Fibroblast of mammary gland (primary cell): ENCODE data around the gene TCFL5.

Experiments used
- DNase-seq: peaks from one replicate; pipeline ENCODE4 v3.0.0-alpha.2; 2010; ENCODE audit warnings: low read depth
- H3K4me3 ChIP-seq: 2 replicates; pipeline ENCODE4 v1.5.1; 2011; ENCODE audit warnings: low read depth, mild to moderate bottlenecking, low read length, moderate library complexity; ENCODE audit not compliant: control insufficient read depth
- TF ChIP-seq, protein P1 (sequence below): conservative IDR thresholded peaks from 2 replicates; pipeline ENCODE4 v1.5.1; 2011; ENCODE audit warnings: low read depth, low read length, inconsistent platforms; ENCODE audit not compliant: control insufficient read depth, insufficient read depth

TCFL5 gene

GRCh38 chr20:62822239-62822787 lies 39.3 kb downstream of the TCFL5 start:
- no peak overlapping the region for H3K4me3 ChIP-seq
- TF ChIP-seq, protein P1, sequence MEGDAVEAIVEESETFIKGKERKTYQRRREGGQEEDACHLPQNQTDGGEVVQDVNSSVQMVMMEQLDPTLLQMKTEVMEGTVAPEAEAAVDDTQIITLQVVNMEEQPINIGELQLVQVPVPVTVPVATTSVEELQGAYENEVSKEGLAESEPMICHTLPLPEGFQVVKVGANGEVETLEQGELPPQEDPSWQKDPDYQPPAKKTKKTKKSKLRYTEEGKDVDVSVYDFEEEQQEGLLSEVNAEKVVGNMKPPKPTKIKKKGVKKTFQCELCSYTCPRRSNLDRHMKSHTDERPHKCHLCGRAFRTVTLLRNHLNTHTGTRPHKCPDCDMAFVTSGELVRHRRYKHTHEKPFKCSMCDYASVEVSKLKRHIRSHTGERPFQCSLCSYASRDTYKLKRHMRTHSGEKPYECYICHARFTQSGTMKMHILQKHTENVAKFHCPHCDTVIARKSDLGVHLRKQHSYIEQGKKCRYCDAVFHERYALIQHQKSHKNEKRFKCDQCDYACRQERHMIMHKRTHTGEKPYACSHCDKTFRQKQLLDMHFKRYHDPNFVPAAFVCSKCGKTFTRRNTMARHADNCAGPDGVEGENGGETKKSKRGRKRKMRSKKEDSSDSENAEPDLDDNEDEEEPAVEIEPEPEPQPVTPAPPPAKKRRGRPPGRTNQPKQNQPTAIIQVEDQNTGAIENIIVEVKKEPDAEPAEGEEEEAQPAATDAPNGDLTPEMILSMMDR, result no peak
- no peak for DNase-seq

DNA sequence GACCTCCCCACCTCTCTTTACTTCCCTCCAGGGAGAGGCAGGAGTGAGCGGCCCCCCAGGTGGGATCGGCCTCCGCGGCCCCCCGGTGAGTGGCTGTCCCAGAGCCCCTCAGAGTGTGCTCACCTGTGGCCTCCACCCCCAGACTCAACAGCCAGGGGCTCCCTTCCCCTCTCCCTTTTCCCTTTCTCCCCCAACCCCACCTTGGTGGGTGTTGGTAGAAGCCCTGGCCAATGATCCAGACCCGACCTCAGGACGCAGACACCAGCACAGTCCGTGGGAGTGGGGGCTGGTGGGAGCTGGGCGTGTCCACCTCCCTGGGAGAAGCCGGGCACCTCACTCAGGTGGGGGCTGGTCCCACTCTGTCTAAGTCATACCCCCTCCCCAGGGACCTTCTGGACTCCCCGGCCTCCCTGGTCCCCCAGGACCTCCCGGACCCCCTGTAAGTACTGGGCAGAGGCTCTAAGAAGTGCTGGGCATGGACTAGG lies 39.9 kb downstream of the TCFL5 start:
- no peak for DNase-seq

GRCh38 chr20:62820962-62821725 lies 40.5 kb downstream of the TCFL5 start:
- TF ChIP-seq, protein P1, result no peak
- H3K4me3 ChIP-seq, result no peak overlapping the region
- no peak for DNase-seq

More for the DNA sequence above, 39.9 kb downstream of the TCFL5 start:
- TF ChIP-seq, protein P1, result no peak
- H3K4me3 ChIP-seq, result no peak overlapping the region

DNA sequence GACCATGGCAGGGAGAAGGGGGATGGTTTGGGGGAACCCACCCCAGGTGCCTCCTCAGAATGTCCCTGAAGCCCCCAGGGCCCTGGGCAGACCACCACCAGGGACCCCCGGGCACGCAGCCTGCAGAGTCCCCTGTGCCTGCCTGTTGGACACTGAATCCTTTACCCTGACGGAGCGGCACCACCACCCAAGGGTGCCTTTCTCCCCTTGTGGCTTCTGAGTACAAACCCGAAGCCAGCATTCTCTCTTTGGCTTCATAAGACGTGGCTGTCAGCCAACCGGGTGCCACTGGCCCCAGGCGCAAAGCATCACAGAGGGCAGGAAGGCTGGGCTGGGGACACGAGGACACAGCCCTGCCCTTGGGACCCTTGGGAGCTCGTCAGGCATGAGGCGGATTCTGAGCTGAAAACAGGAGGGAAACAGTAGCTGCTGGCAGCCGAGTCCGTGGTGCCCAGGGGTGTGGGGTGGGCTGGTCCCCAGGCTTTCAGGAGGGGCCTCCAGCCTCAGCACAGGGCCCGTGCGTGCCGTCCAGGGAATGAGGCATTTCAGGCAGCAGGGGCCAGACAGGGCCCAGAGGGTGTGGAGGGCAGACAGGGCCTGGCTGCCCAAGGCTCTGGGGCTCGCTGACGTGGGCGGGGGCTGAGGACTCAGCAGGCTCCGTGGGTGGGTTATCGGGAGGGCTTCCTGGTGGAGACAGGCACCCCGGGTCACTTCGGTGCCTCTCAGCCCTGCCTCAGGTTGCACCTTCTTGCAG lies 41.2 kb downstream of the TCFL5 start:
- H3K4me3 ChIP-seq, result no peak overlapping the region
- DNase-seq, result no peak
- TF ChIP-seq, protein P1, result no peak

DNA sequence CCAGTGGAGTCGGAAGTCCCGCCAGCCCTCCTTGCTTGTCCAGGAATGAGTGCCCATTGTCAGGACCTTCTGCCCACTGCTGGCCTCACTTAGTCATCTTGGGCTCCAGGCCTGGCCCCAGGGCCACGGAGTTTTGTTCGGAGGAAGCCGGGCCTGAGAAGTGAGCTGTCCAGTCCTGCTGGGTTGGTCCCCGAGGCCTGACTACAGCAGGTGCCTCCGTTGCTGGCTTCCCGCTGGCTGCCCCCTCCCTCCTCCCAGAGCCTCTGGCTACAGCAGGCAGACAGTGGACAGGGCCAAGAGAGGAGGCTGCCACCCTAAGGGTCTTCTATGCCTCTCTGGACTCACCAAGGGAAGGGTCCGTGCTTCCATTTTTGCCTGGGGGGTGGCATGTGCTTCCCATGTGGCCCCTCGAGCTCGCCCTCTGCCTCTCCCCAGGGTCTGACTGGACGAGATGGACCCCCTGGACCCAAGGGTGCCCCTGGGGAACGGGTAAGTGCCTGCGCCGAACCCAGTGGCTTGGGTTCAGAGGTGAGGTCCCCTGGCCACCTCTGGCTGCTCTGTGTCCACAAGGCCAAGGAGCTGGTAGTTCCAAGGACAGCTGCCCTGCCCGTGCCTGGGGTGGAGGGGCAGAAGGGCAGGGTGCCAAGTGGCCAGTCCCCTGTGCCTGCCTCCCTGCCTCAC lies 42.0 kb downstream of the TCFL5 start:
- TF ChIP-seq, protein P1, result no peak
- H3K4me3 ChIP-seq, result no peak overlapping the region
- peak; percentile 69 for DNase-seq
